Stimulated activated naive CD8-positive, alpha-beta T cell treated with anti-CD3 and anti-CD28 coated beads, Interleukin-15, Interleukin-2, amounts not matched to agents 100 ng/mL and 50 ng/mL, for 24 hours (primary cell): ENCODE data around the gene IQGAP3.
A peak's percentile ranks its signal among the peaks of the same experiment; 100 is the strongest.

Experiments used
- H3K27ac Mint-ChIP-seq: one replicate; pipeline ENCODE4 v1.8.0; 2021; ENCODE audit warnings: mild to moderate bottlenecking, mixed read lengths
- H3K27me3 Mint-ChIP-seq: one replicate; pipeline ENCODE4 v1.8.0; 2021; ENCODE audit warnings: mixed read lengths
- H3K36me3 Mint-ChIP-seq: one replicate; pipeline ENCODE4 v1.8.0; 2021; ENCODE audit warnings: low read depth, mixed read lengths
- H3K4me1 Mint-ChIP-seq: one replicate; pipeline ENCODE4 v1.8.0; 2021; ENCODE audit warnings: low read depth, mixed read lengths
- H3K4me3 Mint-ChIP-seq: one replicate; pipeline ENCODE4 v1.8.0; 2021; ENCODE audit warnings: mild to moderate bottlenecking, mixed read lengths
- H3K9me3 Mint-ChIP-seq: one replicate; pipeline ENCODE4 v1.8.0; 2021; ENCODE audit warnings: mixed read lengths

IQGAP3 gene

GRCh38 chr1:156601122-156601830 lies 28.9 kb upstream of the IQGAP3 start, which contains the start of gene GPATCH4:
TSS of gene GPATCH4 (minus strand) at chr1:156601479.
- Mint-ChIP-seq H3K27me3 (no peaks in the 10 kb centered on the region), H3K9me3 (no peaks in the 10 kb centered on the region), H3K27ac (peak within 1 kb of the TSS; percentile 98), H3K4me1 (peaks cover 49% of the 10 kb centered on the region), H3K4me3 (peak within 1 kb of the TSS; percentile 93), H3K36me3 (peaks cover 39% of the 10 kb centered on the region)

GRCh38 chr1:156600733-156601121 lies 28.4 kb upstream of the IQGAP3 start:
- no peaks in the 10 kb centered on the region for H3K27me3 Mint-ChIP-seq
- H3K4me3 Mint-ChIP-seq = peak overlapping the region; percentile 93
- H3K36me3 Mint-ChIP-seq = peaks cover 44% of the 10 kb centered on the region
- peak overlapping the region; percentile 98 for H3K27ac Mint-ChIP-seq
- peaks cover 49% of the 10 kb centered on the region for H3K4me1 Mint-ChIP-seq
- no peaks in the 10 kb centered on the region for H3K9me3 Mint-ChIP-seq

- peak overlapping the region; percentile 93 for H3K4me3 Mint-ChIP-seq
- no peaks in the 10 kb centered on the region for H3K9me3 Mint-ChIP-seq
- no peaks in the 10 kb centered on the region for H3K27me3 Mint-ChIP-seq
- H3K27ac Mint-ChIP-seq = peak overlapping the region; percentile 98
- peaks cover 55% of the 10 kb centered on the region for H3K4me1 Mint-ChIP-seq
- H3K36me3 Mint-ChIP-seq = peaks cover 54% of the 10 kb centered on the region
Measured at GRCh38 chr1:156599811-156600210, 27.4 kb upstream of the IQGAP3 start.

- H3K36me3 Mint-ChIP-seq = peaks cover 62% of the 10 kb centered on the region
- H3K27me3 Mint-ChIP-seq = no peaks in the 10 kb centered on the region
- peaks cover 61% of the 10 kb centered on the region for H3K4me1 Mint-ChIP-seq
- H3K9me3 Mint-ChIP-seq = no peaks in the 10 kb centered on the region
- H3K4me3 Mint-ChIP-seq = peak overlapping the region; percentile 93
- H3K27ac Mint-ChIP-seq = peak overlapping the region; percentile 98
Measured at GRCh38 chr1:156598731-156599432, 26.5 kb upstream of the IQGAP3 start.

GRCh38 chr1:156598125-156598524 lies 25.8 kb upstream of the IQGAP3 start:
- H3K4me1 Mint-ChIP-seq = peaks cover 65% of the 10 kb centered on the region
- H3K27me3 Mint-ChIP-seq = no peaks in the 10 kb centered on the region
- no peaks in the 10 kb centered on the region for H3K9me3 Mint-ChIP-seq
- H3K36me3 Mint-ChIP-seq = peaks cover 67% of the 10 kb centered on the region
- peak overlapping the region; percentile 56 for H3K27ac Mint-ChIP-seq
- no peak overlapping the region for H3K4me3 Mint-ChIP-seq

GRCh38 chr1:156596426-156596825 lies 24.1 kb upstream of the IQGAP3 start:
- H3K4me1 Mint-ChIP-seq = peaks cover 56% of the 10 kb centered on the region

GRCh38 chr1:156595016-156595415 lies 22.7 kb upstream of the IQGAP3 start:
- H3K4me3 Mint-ChIP-seq = no peak overlapping the region
- H3K9me3 Mint-ChIP-seq = no peaks in the 10 kb centered on the region
- H3K36me3 Mint-ChIP-seq = peaks cover 67% of the 10 kb centered on the region
- H3K4me1 Mint-ChIP-seq = peaks cover 55% of the 10 kb centered on the region
- peak overlapping the region; percentile 83 for H3K27ac Mint-ChIP-seq
- H3K27me3 Mint-ChIP-seq = no peaks in the 10 kb centered on the region

More at GRCh38 chr1:156596426-156596825, 24.1 kb upstream of the IQGAP3 start:
- no peaks in the 10 kb centered on the region for H3K27me3 Mint-ChIP-seq
- no peaks in the 10 kb centered on the region for H3K9me3 Mint-ChIP-seq
- peaks cover 74% of the 10 kb centered on the region for H3K36me3 Mint-ChIP-seq
- no peak overlapping the region for H3K27ac Mint-ChIP-seq
- no peak overlapping the region for H3K4me3 Mint-ChIP-seq

GRCh38 chr1:156594190-156594589 lies 21.8 kb upstream of the IQGAP3 start:
- Mint-ChIP-seq H3K27ac (peak overlapping the region; percentile 56), H3K4me1 (peaks cover 46% of the 10 kb centered on the region), H3K36me3 (peaks cover 60% of the 10 kb centered on the region), H3K9me3 (no peaks in the 10 kb centered on the region), H3K4me3 (no peak overlapping the region), H3K27me3 (no peaks in the 10 kb centered on the region)

GRCh38 chr1:156593661-156593989 lies 21.3 kb upstream of the IQGAP3 start:
- no peak overlapping the region for H3K27ac Mint-ChIP-seq
- peaks cover 55% of the 10 kb centered on the region for H3K36me3 Mint-ChIP-seq
- H3K27me3 Mint-ChIP-seq = no peaks in the 10 kb centered on the region
- H3K4me3 Mint-ChIP-seq = no peak overlapping the region
- H3K4me1 Mint-ChIP-seq = peaks cover 41% of the 10 kb centered on the region
- no peaks in the 10 kb centered on the region for H3K9me3 Mint-ChIP-seq

- Mint-ChIP-seq H3K4me1 (peaks cover 36% of the 10 kb centered on the region), H3K4me3 (peak overlapping the region; percentile 80), H3K36me3 (peaks cover 50% of the 10 kb centered on the region), H3K9me3 (no peaks in the 10 kb centered on the region), H3K27me3 (no peaks in the 10 kb centered on the region), H3K27ac (peak overlapping the region; percentile 64)
Measured at GRCh38 chr1:156592910-156593660, 20.7 kb upstream of the IQGAP3 start.

- H3K4me3 Mint-ChIP-seq = peak overlapping the region; percentile 80
- no peaks in the 10 kb centered on the region for H3K27me3 Mint-ChIP-seq
- peak overlapping the region; percentile 64 for H3K27ac Mint-ChIP-seq
- H3K9me3 Mint-ChIP-seq = no peaks in the 10 kb centered on the region
- H3K36me3 Mint-ChIP-seq = peaks cover 47% of the 10 kb centered on the region
- peaks cover 35% of the 10 kb centered on the region for H3K4me1 Mint-ChIP-seq
Measured at GRCh38 chr1:156592158-156592909, 20.0 kb upstream of the IQGAP3 start.

- H3K9me3 Mint-ChIP-seq = no peaks in the 10 kb centered on the region
- peak within 1 kb of the TSS; percentile 80 for H3K4me3 Mint-ChIP-seq
- H3K27ac Mint-ChIP-seq = peak within 1 kb of the TSS; percentile 77
- no peaks in the 10 kb centered on the region for H3K27me3 Mint-ChIP-seq
- peaks cover 35% of the 10 kb centered on the region for H3K4me1 Mint-ChIP-seq
- H3K36me3 Mint-ChIP-seq = peaks cover 40% of the 10 kb centered on the region
Measured at GRCh38 chr1:156591432-156592157, 19.2 kb upstream of the IQGAP3 start, which contains the start of gene NAXE. TSS of gene NAXE (plus strand) at chr1:156591776. CDS start at chr1:156591805, 29 bp downstream.

- Mint-ChIP-seq H3K27ac (peak overlapping the region; percentile 77), H3K9me3 (no peaks in the 10 kb centered on the region)
Measured at GRCh38 chr1:156591181-156591431, 18.7 kb upstream of the IQGAP3 start.

More at GRCh38 chr1:156591181-156591431, 18.7 kb upstream of the IQGAP3 start:
- Mint-ChIP-seq H3K4me1 (peaks cover 35% of the 10 kb centered on the region), H3K36me3 (peaks cover 35% of the 10 kb centered on the region), H3K27me3 (no peaks in the 10 kb centered on the region), H3K4me3 (peak overlapping the region; percentile 80)
